ENCODE measurements around the gene MSANTD7.
A peak's percentile ranks its signal among the peaks of the same experiment; 100 is the strongest.
"Not testable (repeated sequence)": the region's sequence is repeated elsewhere in the genome, so short reads cannot be mapped to it uniquely, and the experiment has no call there.

The MSANTD7 gene

GRCh38 chr10:14837757-14838581 is at the start of gene MSANTD7, which contains the start of the genes CDNF and HSPA14:
MSANTD7 (plus strand) TSS chr10:14838306; CDS start chr10:14842285, 3,979 bp downstream.
CDNF (minus strand) TSS chr10:14838037; CDS start chr10:14837946, 91 bp downstream.
HSPA14 (plus strand) TSS chr10:14838306; CDS start chr10:14838403, 97 bp downstream.
- peak; percentile 91 to 94 for ATAC-seq

GRCh38 chr10:14798636-14799035 is 39.5 kb upstream of the MSANTD7 start:
- ATAC-seq: no peak

GRCh38 chr10:14800397-14800796 is 37.7 kb upstream of the MSANTD7 start:
- no peak for ATAC-seq

GRCh38 chr10:14801723-14802122 is 36.4 kb upstream of the MSANTD7 start:
- ATAC-seq: no peak

- ATAC-seq: no peak
These were observed 34.3 kb upstream of the MSANTD7 start for GRCh38 chr10:14803827-14804226.

- no peak for ATAC-seq
These were observed 31.8 kb upstream of the MSANTD7 start for GRCh38 chr10:14806318-14806717.

- peak in 1 of 2 donors; percentile 45 for ATAC-seq
These were observed 26.8 kb upstream of the MSANTD7 start for GRCh38 chr10:14810969-14811953.

- no peak for ATAC-seq
These were observed 25.8 kb upstream of the MSANTD7 start for GRCh38 chr10:14812271-14812670.

GRCh38 chr10:14815681-14816080 is 22.4 kb upstream of the MSANTD7 start:
- ATAC-seq: no peak

GRCh38 chr10:14816717-14817116 is 21.4 kb upstream of the MSANTD7 start:
- not testable (repeated sequence) for ATAC-seq

- no peak for ATAC-seq
These were observed 17.9 kb upstream of the MSANTD7 start for GRCh38 chr10:14820010-14820774.

GRCh38 chr10:14820775-14821154 is 17.3 kb upstream of the MSANTD7 start:
- ATAC-seq: no peak

GRCh38 chr10:14821635-14822375 is 16.3 kb upstream of the MSANTD7 start:
- no peak for ATAC-seq

- peak in 1 of 2 donors; percentile 48 for ATAC-seq
These were observed 15.0 kb upstream of the MSANTD7 start for GRCh38 chr10:14822879-14823755.

- no peak for ATAC-seq
These were observed 14.1 kb upstream of the MSANTD7 start for GRCh38 chr10:14823966-14824365.

- no peak for ATAC-seq
These were observed 11.9 kb upstream of the MSANTD7 start for GRCh38 chr10:14826076-14826829.

- ATAC-seq: no peak
These were observed 5.0 kb upstream of the MSANTD7 start for GRCh38 chr10:14833106-14833505.

GRCh38 chr10:14836208-14836607 is 1.9 kb upstream of the MSANTD7 start:
- no peak for ATAC-seq

- ATAC-seq: no peak
These were observed 926 bp upstream of the MSANTD7 start for GRCh38 chr10:14837003-14837756.
